GM12892 (cell line): ENCODE measurements around the gene WDSUB1.

Experiments
- POLR2A ChIP-seq: IDR thresholded peaks from 2 replicates; pipeline ENCODE4 v1.6.1; 2011; ENCODE audit warnings: low read depth, low read length, control low read depth
- TAF1 ChIP-seq: IDR thresholded peaks from 2 replicates; pipeline ENCODE4 v1.6.1; 2011; ENCODE audit warnings: low read depth, mild to moderate bottlenecking, control low read depth, low read length, borderline replicate concordance

DNA sequence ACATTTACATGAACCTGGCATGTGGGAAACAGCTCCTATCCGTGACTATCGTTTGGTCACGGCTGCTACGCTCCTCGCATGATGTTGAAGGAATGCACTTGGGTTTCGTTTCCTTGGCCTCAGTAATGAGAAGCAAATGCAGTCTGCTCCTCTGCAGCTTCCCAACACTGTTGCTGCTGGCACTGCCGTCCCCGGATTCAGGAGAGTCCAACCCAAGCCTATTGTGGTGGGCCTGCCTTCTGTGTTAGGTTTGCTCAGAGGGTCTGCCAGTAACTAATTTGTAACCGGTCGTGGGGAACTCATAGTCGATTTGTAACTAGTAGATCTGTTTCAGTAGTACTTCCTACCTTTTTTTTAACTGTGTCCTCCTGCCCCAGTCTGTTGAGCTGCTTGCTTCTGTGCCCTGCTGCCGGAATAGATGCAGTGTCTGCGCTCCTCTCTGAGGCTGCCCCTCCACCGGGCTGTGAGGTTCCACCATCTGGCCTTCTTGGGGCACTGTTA, 58.4 kb downstream of the WDSUB1 start:
- TF ChIP-seq POLR2A (no peak), TAF1 (no peak)
